Activated CD4-positive, alpha-beta T cell treated with anti-CD3 and anti-CD28 coated beads for 48 hours (primary cell): ENCODE results near the gene TTC33.
"Not testable (repeated sequence)": the region's sequence is repeated elsewhere in the genome, so short reads cannot be mapped to it uniquely, and the experiment has no call there.

Experiments used
- DNase-seq: peaks from one replicate; pipeline ENCODE4 v3.0.0-alpha.2; 2020

Gene TTC33

DNA sequence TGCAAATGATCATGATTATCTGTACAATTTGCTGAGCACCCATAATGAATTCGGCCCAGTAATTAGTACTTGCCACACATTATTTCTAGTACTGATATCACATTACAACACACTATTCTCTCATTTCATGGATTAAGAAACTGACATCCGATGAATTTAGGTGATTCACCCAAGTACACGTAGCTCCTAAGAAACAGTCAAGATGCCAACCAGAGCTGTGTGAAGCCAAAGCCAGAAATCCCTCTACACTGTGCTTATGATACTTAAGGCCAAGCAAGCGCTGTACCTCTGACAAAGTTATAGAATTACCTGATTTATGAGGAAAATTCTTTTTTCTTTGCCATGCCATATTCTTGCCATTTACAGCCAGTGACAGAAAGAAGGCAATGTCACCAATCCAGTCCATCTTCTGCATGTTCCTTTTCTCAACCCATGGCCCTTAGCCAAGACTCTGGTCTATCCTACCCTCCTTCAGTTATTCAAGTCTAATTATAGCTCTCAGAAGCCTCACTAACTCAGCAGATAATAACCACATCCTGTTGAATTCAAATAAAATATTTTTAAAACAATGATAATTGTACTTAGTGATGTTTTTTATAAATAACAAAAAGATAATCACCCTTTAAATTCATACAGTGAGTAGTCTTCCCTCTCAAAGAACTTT is 150.3 kb downstream of the TTC33 start:
- no peak for DNase-seq

DNA sequence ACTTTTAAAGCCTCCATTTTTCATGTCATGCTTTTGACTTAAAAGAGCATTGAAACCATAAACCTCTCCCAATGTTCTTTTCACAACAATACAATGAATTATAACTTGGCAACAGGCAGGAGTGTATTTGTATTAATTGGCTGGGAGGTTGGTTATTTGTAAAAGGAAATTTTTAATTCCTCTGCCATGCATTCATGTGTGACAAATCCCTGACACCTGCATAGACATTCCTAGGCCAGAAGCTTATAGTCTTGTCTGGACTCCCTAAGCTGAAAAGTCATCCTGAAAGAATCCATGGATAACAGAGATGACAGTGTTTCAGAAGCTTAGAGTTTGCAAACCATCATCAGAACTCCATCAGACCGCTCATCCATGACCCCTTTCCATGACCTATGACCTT is 152.4 kb downstream of the TTC33 start:
- no peak for DNase-seq

DNA sequence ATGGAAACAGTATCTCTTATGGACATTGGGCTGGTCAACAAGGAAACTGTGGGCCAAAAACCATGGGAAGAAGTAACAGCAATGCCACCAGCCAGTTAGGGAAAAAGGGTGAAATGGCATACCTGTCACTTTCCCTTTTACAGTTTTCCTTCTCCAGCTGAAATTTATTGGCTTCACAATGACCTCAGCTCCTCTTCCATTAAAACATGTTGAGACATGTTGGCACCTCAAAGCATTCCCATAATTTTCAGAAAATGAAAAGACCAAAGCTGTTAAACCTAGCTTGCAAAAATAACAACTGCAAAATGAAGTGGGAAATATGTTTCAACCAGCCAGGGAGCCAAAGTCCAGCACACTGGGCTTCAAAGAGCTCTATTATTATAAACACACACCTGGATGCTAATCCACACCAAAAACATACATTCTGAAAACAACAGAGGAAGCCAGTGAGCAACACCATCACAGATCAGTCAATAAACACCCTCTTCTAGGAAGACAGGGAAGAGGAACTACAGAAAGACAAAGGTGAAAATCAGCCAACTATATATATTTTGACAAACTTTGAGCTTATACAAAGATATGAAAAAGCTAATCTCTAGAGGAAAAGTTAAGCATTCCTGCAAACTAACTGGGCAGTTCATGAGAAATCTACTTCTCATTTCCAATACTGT is 154.4 kb downstream of the TTC33 start:
- no peak for DNase-seq

DNA sequence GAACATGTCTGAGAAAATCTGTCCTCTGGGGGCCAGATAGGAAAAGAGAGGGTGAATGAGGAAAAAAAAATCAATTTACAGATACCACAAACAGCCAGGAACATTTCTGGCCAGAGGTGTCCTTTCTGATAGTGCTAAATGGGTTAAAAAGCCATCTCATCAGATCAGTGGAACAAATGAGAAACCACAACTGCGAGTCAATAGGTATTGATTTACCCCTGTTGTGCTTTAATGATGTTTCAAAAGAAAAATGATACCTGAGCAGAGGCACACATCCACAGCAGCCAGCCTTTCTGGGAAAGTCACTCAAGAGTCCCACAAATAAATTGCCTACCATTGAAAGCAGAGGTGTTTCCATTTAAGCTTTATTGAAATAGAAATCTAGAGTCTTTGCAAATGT is 155.4 kb downstream of the TTC33 start:
- DNase-seq, result no peak

DNA sequence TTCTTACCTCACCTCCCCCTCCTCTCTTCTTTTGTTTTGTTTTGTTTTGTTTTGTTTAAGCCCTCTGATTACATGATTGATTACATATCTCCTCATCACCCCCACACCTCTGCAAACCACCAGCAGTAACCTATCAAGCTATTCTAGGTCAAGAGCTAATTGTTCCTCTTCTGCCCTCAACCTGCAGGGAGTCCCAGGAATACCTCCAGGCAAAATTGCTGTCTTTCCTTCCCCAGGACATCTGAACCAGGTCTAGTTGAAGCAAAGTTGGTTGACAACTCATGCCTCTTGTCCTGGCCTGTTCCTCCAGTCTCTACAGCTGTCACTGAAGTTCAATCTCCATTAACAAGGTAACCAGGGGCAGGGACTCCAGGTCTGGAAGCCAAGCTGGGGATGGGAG is 156.1 kb downstream of the TTC33 start:
- DNase-seq, result no peak

DNA sequence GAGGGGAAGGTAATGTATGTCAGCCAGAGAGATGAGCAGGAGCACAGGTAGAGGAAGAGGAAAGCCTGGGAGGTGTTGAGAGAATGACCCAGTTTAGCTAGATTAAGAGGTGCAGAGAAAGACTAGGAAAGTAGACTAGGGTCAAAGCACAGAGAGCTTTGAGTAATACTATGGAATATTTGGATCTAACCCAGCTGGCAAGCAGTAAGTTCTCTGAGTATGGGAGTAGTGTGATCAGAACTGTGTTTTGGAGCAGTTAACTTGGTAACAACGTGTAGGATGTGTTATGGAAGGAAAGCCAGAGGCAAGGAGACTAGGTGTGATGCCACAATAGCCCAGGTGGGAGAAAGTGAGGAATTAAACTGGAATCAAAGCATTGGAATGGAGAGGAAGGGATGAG is 160.9 kb downstream of the TTC33 start:
- no peak for DNase-seq

DNA sequence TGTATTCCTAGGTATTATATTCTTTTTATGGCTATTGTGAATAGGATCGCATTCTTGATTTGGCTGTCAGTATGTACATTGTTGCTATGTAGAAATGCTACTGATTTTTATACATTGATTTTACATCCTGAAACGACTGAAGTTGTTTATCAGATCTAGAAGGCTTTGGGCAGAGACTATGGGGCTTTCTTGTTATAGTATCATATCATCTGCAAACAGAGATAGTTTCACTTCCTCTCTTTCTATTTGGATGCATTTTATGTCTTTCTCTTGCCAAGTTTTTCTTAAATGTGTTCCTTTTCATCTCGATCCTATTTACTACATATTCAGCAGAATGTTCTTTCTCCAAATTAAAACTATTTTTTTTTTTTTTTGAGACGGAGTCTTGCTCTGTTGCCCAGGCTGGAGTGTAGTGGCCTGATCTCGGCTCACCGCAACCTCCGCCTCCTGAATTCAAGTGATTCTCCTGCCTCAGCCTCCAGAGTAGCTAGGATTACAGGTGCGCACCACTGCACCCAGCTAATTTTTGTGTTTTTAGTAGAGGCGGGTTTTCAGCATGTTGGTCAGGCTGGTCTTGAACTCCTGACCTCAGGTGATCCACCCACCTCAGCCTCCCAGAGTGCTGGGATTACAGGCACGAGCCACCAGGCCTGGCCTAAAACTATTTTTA is 163.9 kb downstream of the TTC33 start:
- DNase-seq, result not testable (repeated sequence)

DNA sequence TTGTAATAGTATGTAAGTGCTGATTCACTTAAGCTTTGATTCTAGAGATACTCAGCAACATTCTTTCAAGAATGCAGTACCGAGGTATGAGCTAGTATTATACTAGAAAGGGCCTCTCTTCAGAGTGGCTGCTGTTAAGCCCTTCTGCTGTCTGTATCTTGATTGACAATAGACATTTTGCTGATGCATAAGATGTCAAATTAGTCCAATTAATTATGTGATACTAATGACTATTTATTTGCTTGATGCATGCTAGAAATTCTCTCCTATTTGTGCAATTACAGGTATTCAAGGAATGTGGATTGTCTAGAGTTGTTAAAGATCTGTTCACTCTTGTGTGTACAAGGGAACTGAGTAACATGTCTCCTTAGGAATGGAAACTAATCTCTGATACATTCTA is 168.4 kb downstream of the TTC33 start:
- DNase-seq, result no peak

DNA sequence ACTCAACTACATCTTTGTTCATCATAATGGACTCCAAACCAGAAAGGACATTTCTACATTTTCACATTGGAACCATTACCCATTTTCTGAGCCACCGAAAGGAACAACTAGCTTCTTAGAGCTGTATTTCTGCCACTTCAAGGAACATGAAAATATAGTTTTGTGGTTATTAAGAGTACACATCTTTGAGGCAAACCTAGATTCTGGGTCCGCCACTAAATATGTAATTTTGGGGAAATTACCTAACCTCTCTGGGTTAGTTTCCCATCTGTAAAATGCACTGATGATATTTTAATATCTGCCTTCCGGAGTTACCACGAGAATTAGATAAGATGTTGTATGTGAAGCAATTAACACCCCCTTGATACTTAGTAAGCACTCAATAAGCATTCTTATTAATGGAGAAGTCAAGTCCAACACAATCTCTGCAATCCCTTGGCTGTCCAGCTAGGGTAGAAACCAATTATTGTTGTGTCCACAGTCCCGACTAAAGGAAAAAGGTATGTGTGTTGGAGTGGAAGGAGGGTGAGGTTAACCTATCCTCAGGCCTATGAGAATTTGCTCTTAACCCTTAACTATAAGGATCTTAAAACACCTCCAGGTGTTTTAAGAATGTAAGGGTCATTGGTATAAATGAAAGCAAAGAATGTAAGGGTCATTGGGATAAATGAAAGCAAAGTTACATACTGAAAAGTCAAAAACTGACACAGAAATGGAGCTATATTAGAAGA is 170.1 kb downstream of the TTC33 start:
- no peak for DNase-seq

DNA sequence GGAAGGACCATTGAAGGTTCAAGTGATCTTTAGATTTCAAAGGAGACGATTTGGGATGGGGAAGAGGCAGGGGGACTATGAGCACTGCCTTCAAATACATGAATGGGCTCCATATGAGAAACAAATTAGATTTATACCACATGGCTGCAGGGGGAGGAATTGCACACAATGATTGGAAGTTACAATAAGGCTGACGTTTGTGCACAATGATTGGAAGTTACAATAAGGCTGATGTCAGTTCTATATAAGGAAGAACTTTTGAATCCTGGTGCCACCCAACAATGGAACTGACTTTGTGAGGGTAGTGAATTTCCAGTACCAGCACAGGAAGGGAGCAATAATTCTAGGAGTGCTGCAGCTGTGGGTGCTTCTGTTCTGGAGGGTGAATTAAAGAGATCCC is 171.7 kb downstream of the TTC33 start:
- DNase-seq, result no peak

DNA sequence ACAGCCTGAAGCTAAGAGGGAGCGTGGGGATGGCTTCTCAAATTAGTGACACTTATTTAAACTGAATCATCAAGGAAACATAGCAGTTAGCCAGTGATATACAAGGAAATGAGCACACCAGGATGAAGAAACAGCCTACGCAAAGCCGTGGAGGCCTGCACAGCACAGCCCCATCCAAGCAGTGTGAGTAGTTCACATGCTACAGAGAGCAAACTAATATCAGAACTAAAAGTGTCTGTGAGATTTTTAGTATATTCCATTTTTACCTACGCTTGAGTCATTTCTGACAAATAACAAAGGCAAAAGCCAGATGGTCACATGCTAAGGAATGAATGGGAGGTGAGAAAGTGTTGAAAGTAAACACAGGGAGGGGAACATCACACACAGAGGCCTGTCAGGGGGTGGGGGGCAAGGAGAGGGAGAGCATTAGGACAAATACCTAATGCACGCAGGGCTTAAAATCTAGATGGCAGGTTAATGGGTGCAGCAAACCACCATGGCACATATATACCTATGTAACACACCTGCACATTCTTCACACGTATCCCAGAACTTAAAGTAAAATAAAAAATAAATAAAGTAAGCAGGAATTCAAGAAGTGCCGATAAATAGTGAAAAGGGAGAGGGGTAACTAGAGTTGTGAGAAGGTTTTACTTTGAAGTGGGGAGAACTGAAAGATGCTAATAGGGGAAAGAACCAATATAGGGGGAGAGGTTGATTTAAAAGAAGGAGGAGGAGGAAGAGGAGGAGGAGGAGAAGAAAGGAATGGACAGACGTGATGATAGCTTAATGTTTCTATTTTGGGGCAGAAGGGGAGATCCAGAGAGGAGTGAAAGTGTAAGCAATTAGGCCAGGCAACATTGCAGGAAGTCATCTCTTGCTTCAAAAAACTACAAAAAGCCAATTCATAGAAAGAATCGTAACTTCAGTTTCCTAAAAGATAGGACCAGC is 177.0 kb downstream of the TTC33 start:
- DNase-seq, result peak; percentile 81

DNA sequence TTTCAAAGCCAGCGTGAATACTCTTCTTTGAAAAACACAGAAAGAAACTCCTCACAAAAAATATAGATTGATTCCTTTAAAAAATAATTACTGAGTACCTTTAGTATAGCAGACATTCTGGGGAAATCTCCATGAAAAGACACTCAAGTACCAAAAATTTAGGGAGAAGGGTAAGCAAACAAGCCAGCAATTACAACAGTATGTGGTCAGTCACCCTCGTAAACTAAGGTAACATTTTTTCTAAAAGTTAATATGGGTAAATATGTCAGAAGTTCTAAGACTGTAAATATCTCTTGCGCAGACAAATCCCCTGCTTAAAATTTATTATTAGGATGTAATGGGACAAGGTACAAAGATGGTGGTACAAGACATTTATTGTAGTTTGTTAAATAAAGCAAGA is 178.0 kb downstream of the TTC33 start:
- no peak for DNase-seq

DNA sequence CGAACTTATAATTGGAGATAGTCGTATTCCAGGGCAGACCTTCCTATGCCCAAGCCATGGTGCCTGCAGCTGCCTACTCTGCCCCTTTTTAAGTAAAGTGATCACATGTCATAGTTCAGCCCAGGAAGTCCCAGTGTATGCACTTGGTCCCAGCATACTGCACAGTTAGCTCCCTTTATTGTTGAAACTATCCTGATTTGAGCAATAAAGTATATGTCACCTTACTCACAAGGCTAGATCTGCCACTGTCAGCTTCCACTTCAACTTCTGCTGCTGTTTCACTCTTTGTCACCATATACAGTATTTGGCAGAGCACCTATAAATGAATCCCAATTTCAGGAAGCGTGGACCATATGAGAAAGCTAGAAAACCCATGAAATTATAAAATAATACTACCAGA is 179.8 kb downstream of the TTC33 start:
- no peak for DNase-seq

DNA sequence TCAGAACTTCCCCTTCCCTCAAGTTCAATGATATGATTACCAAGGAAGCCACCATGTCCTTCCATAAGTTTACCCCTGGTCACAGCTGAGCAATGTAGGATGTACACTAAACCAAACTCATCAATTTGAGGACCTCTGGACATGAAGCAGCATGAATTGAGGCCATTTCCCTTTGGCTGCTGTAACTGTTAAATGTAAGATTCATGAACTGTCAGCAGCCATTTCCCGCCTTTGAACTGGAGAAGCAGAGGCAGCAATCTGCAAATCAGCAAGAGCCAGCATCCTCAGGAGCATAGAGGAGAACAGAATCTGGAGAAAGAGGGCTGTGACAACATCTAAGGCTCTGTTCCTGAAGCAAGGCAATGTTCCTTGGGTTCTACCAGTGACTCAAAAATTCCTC is 180.3 kb downstream of the TTC33 start:
- DNase-seq, result no peak

DNA sequence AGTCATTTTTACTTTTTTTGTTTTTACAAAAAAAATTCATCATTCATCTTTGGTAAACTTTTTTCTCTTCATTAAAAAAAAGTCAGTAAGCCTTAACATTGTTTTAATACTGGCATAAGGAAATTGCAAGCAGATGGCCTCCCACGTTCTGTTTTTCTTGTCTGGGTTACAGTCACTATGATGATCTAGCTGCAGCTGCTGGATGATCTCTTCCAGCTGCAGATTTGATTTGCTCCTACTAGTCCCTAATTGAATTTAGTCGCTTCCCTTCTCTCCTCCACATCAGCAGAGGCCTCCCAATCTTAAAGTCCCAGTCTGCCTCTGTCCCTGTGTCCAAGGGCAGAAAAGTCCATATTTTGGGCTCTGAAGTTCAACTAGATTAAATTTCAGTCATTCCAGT is 182.8 kb downstream of the TTC33 start:
- DNase-seq, result no peak

DNA sequence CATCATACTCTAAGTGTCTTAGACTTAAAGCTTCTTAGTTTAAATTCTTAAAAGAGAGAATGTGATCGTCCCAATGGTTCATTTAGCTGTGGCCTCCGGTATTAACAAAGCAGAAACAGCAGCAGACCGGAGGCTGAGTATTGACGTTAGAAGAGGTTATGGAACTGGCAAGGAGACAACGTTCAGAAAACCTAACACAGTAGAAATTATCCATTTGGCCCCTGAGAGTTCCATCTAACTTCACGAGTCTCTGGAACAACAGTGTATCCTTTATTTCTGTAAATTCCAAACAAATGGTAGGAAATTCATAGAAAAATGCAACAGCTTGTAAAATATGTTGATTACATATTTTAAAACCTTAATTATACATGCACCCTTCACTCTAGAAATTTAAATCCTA is 183.4 kb downstream of the TTC33 start:
- no peak for DNase-seq

DNA sequence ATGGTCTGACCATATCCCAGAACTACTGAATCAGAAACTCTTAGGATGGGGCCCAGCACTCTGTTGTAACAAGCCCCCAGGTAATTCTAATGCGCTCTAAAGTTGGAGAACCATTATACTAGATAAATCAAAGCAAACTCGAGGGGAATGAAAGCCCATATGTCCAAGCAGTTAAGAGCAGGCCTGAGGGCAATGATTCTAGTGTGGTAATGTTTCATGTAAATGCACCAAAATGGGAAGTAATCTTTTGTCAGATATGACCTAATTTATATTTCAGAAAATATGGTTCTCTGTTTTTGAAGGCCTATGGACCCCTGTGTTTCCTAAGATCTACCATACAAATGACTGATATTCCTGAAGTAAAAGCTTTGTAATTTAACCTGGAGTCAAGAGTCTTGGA is 184.0 kb downstream of the TTC33 start:
- DNase-seq, result no peak

DNA sequence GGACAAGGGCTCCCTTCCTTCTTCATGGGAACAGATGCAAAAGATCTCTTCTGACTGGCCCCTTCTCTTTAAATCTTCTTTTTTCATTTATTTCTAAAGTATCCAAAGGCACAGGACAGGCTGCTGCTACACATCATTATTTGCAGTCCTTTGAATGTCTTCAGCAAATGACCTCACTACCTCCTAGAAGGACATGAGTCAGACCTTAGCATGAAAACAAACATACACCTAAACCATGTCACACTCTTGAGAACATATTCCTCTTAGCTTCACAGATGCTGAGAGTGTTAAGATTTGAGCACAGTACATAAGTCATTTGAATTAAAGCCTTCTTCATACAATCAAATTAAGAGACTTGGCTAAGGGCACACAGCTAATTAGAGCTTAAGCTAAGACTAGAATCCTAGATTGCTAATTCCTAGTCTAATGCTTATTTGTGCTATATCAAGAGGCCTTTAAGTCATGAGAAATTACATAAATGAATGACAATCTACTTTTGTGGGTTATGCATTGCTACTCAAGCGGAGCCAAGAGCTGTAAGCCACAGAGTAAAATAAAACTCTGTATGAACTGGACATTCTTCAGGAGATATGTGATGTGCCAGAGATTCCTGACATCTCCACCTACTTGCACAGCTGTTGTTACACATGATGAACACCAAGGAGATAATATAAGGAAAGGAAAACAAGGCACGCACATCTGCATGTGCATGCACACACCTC is 185.2 kb downstream of the TTC33 start:
- no peak for DNase-seq

DNA sequence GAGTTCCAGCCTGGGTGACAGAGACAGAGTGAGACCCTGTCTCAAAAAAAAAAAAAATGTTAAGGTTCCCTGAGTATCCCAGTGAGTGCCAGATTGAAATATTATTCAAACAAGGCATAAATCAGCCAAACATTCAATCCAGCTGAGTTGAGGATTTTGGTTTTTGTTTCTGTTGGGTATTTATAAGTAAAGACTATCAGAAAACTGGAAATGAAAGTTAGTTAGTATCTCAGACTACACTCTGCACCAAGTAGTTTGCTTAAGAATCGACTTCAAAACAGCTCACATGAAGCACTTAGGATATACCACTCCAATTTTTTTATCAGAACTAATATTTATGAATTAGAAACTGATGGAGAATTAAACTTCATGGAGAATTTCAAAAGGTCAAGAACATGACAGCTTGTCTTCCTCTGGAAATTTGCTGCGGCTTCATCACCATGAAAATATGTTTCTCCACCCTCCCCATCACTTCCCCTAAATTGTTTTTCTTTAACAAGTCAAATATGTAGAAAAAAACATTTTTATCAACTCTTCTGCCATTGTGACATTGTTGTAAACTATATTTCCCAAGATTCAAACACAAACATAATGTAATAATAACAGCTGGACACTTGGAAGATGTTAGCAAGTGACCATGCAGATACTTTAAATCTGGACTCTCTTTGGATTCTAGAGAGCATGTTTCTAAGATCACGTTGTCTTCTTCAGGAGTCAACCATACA is 186.1 kb downstream of the TTC33 start:
- DNase-seq, result no peak

DNA sequence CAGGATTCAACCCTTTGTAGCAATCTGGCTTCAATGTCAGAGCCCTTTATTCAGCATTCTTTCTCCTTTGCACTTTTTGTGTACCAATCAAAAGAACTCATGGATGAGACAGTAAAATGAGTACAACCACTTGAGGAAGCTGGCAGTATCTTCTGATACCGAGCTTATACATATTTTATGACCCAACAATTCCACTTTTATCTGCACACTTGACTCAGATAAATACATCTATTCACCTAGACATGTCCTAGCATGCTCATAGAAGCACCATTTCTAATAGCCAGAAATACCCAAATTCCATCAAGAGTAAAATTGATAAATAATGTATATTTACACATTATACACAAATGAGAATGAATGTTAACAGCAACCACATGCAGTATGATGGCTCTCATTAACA is 187.2 kb downstream of the TTC33 start:
- no peak for DNase-seq

DNA sequence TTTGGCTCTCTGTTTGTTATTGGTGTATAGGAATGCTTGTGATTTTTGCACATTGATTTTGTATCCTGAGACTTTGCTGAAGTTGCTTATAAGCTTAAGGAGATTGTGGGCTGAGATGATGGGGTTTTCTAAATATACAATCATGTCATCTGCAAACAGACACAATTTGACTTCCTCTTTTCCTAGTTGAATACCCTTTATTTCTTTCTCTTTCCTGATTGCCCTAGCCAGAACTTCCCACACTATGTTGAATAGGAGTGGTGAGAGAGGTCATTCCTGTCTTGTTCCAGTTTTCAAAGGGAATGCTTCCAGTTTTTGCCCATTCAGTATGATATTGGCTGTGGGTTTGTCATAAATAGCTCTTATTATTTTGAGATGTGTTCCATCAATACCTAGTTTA is 192.6 kb downstream of the TTC33 start:
- DNase-seq, result not testable (repeated sequence)
